ENCODE data around the gene LYPD5. TPM values are rescaled to one million over a fixed set of nuclear protein-coding genes. Genes with fewer than 3 reads are reported as not detected.
"Not testable (repeated sequence)": the region's sequence is repeated elsewhere in the genome, so short reads cannot be mapped to it uniquely, and the experiment has no call there.

Gene LYPD5
- total and polyA plus RNA-seq, 7 donors, result 0.60 to 10.6 (median 2.0) TPM

DNA sequence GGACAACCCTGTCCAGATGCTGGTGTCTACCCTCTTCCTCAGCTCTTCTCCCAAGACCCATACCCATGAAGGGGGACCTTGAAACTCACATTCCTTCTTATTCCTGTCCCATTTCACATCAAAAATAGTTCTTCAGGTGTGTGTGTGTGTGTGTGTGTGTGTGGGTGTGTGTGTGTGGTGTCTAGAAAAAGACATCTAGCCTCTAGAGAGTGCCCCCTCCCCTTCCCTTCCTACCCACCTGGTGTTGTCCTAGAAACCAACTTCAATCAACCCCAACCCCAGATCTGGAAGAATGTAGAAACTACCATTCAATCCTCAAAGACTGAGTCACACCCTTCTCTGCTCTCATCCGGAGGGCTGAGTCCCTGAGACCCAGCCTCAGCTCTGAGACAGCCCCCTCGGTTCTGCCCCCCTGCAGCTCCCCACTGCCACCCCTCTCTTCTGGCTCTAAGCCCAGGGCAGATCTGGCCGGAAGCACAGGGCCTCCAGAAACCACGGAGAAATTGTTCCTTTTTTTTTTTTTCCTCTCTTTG lies 25.0 kb downstream of the LYPD5 start:
- Histone ChIP-seq H3K27me3 (peaks cover 8 to 54% (median 39%) of the 10 kb centered on the region in 3 donors), H3K27ac (peak overlapping the region in 2 of 4 donors; percentile 25 to 42), H3K9me3 (no peaks in the 10 kb centered on the region), H3K4me1 (peaks cover 0 to 16% (median 13%) of the 10 kb centered on the region in 4 donors), H3K4me3 (no peak overlapping the region), H3K36me3 (no peaks in the 10 kb centered on the region)
- no peak for DNase-seq
- TF ChIP-seq, protein P1, sequence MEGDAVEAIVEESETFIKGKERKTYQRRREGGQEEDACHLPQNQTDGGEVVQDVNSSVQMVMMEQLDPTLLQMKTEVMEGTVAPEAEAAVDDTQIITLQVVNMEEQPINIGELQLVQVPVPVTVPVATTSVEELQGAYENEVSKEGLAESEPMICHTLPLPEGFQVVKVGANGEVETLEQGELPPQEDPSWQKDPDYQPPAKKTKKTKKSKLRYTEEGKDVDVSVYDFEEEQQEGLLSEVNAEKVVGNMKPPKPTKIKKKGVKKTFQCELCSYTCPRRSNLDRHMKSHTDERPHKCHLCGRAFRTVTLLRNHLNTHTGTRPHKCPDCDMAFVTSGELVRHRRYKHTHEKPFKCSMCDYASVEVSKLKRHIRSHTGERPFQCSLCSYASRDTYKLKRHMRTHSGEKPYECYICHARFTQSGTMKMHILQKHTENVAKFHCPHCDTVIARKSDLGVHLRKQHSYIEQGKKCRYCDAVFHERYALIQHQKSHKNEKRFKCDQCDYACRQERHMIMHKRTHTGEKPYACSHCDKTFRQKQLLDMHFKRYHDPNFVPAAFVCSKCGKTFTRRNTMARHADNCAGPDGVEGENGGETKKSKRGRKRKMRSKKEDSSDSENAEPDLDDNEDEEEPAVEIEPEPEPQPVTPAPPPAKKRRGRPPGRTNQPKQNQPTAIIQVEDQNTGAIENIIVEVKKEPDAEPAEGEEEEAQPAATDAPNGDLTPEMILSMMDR (IDR thresholded peaks at IDR 0.05), result no peak
- no peak for TF ChIP-seq EP300 (IDR thresholded peaks at IDR 0.05)
- no peak for TF ChIP-seq POLR2AphosphoS5 (IDR thresholded peaks at IDR 0.05)
- no peak for TF ChIP-seq POLR2A (IDR thresholded peaks at IDR 0.05)
- WGBS, 2 donors, result 3% methylated on average over 4 of the region's 4 CpGs
- intact Hi-C loops (cut with DNase I), result no loop called here

DNA sequence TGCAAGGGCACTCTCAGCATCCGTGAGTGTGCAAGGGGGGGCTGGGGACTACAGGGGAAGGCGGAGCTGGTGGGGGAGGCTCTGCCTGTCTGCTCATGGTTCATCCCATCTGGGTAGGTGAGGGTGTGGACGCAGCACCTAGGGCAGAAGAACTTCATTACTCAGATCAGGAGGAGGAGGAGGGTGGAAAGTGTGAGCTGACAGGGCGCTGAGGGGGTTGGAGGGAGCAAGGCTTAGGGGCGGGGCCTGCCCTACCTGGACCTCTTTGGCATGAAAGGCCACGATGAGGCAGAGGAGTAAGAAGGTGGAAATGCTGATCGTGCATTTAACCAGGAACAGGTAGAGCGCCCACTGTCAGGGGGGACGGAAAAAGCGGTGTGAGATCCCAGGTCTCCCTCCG lies 26.0 kb downstream of the LYPD5 start:
- DNase-seq, result no peak
- TF ChIP-seq EP300 (IDR thresholded peaks at IDR 0.05) (no peak), POLR2A (IDR thresholded peaks at IDR 0.05) (no peak), POLR2AphosphoS5 (IDR thresholded peaks at IDR 0.05) (no peak)
- TF ChIP-seq, protein P1 (IDR thresholded peaks at IDR 0.05), result no peak
- intact Hi-C loops (cut with DNase I), result no loop called here
- Histone ChIP-seq H3K4me3 (no peak overlapping the region), H3K27ac (no peak overlapping the region), H3K9me3 (no peaks in the 10 kb centered on the region), H3K27me3 (peaks cover 8 to 46% (median 39%) of the 10 kb centered on the region in 3 donors), H3K36me3 (no peaks in the 10 kb centered on the region), H3K4me1 (peaks cover 0 to 16% (median 13%) of the 10 kb centered on the region in 4 donors)
- 55 to 59% methylated on average over 11 of the region's 11 CpGs for WGBS, 2 donors

DNA sequence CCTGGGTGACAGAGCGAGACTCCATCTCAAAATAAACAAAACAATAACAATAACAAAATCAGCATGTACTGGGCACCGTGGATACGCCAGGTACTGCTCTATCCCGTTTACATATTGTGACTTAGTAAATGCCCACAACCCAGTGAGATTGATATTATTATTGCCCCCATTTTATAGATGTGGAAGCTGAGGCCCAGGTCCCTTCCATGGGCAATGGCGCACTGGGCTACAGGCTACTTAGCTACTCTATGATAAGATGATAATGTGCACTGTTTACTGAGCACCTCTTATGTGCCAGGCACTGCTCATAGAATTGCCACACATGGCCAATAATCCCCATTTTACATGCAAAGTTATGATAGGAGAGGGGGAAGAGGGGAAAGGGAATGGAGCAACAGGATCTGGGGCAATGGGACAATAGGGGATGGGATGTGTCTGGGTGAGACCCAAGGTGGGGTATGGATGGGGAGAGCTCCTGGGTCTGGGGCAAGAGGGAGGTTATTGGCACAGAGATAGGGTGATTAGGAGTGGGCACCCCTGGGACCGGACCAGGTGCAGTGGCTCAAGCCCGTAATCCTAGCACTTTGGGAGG lies 26.9 kb downstream of the LYPD5 start:
- WGBS, 2 donors, result 75 to 90% methylated on average over 7 of the region's 7 CpGs
- H3K27me3 ChIP-seq, result peaks cover 6 to 38% (median 31%) of the 10 kb centered on the region in 3 donors
- intact Hi-C loops (cut with DNase I), result no loop called here

DNA sequence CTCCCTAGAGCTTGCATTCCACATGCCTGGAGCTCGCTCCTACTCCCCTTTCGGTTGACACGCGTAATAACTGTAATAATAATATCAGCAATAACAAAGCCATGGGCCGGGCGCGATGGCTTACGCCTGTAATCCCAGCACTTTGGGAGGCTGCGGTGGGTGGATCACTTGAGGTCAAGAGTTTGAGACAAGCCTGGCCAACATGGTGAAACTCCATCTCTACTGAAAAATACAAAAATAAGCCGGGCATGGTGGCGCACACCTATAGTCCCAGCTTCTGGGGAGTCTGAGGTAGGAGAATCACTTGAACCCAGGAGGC lies 27.3 kb downstream of the LYPD5 start:
- not testable (repeated sequence) for H3K36me3 ChIP-seq, DNase-seq, H3K9me3 ChIP-seq
- Histone ChIP-seq H3K4me1 (peaks cover 0 to 16% (median 13%) of the 10 kb centered on the region in 4 donors), H3K4me3 (peak overlapping the region in 2 of 4 donors; percentile 2 to 35), H3K27ac (peak overlapping the region in 1 of 4 donors; percentile 4), H3K27me3 (peaks cover 6 to 38% (median 31%) of the 10 kb centered on the region in 3 donors)
- intact Hi-C loops (cut with DNase I), result loop anchor here (1.0 kb wide), 1 partner anchor 30 kb away; no protein-coding TSS in a partner anchor
- 35 to 72% methylated on average over 11 of the region's 11 CpGs for WGBS, 2 donors

More for the DNA sequence above, 26.9 kb downstream of the LYPD5 start:
- no peak for TF ChIP-seq POLR2AphosphoS5 (IDR thresholded peaks at IDR 0.05)
- TF ChIP-seq POLR2A (IDR thresholded peaks at IDR 0.05), result no peak
- TF ChIP-seq EP300 (IDR thresholded peaks at IDR 0.05), result no peak
- TF ChIP-seq, protein P1 (IDR thresholded peaks at IDR 0.05), result no peak
- DNase-seq, result no peak
- H3K36me3 ChIP-seq, result no peaks in the 10 kb centered on the region
- H3K4me1 ChIP-seq, result peaks cover 0 to 16% (median 13%) of the 10 kb centered on the region in 4 donors
- H3K4me3 ChIP-seq, result no peak overlapping the region
- peak overlapping the region in 1 of 4 donors; percentile 4 for H3K27ac ChIP-seq
- H3K9me3 ChIP-seq, result no peaks in the 10 kb centered on the region

DNA sequence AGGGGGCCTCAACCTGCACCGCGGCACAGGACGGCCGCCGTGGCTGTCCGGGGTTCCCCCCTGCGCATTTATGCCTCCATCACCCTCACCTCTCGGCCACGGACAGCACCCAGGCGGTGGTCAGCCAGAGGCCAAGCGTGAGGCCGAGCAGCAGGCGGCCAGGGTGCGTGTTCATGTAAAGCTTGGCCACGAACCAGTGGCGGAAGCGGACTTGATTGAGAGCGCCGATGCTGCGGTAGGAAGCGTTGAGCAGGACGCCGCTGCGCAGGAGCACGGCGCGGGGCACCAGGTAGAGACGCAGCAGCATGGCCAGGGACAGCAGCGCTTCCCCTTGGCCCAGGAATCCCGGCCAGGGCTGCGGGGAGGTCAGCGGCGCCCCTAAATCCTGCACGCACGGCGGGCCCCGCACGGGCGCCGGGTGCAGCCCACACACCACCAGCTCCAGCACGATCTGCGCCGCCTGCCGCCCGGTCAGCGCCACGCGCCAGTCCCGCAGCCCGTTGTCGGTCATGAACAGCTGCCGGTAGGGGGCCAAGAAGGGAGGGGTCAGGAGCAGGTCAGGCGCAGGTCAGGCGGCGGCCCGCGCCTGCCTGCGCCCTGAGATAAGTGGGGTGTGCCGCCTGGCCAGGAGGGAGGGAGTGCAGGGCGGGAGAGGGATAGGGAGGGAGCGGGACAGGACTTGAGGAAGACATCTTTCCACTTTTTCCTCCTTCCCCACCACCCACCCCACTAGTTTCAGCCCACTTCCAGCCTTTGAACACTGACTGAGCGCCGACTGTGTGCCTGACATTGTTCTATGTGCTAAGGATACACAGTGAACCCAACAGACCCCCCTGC lies 27.9 kb downstream of the LYPD5 start:
- Histone ChIP-seq H3K27ac (peak overlapping the region in 2 of 4 donors; percentile 29 to 32), H3K36me3 (no peaks in the 10 kb centered on the region), H3K4me3 (peak overlapping the region in 3 of 4 donors; percentile 2 to 38 (median 35)), H3K27me3 (peaks cover 6 to 38% (median 31%) of the 10 kb centered on the region in 3 donors), H3K4me1 (peaks cover 0 to 16% (median 13%) of the 10 kb centered on the region in 4 donors), H3K9me3 (no peaks in the 10 kb centered on the region)
- intact Hi-C loops (cut with DNase I), result loop anchor here (1.0 kb wide), 1 partner anchor 29 kb away; no protein-coding TSS in a partner anchor
- peak in 1 of 4 donors; percentile 8 for TF ChIP-seq POLR2AphosphoS5 (IDR thresholded peaks at IDR 0.05)
- no peak for TF ChIP-seq POLR2A (IDR thresholded peaks at IDR 0.05)
- no peak for TF ChIP-seq EP300 (IDR thresholded peaks at IDR 0.05)
- TF ChIP-seq, protein P1 (IDR thresholded peaks at IDR 0.05), result peak in 3 of 4 experiments; percentile 35 to 62 (median 57)
- no peak for DNase-seq
- 43 to 59% methylated on average over 63 of the region's 63 CpGs for WGBS, 2 donors

Data from sigmoid colon (tissue), 7 donors.